Tibial nerve (tissue), 4 donors: Measurements from ENCODE around the gene FAT1. TPM values are rescaled to one million over a fixed set of nuclear protein-coding genes. Genes with fewer than 3 reads are reported as not detected.

ENCODE experiments used
- DNase-seq, 2 donors: peaks; one replicate each; pipeline ENCODE4 v3.0.0-alpha.2; 2019; ENCODE audit warnings: low spot score in 2 of 2
- H3K27ac ChIP-seq, 4 donors: fragments of 200-600 bp; sonication (generic) in 3 of 4; one replicate each; pipeline ENCODE4 v1.5.1; 2017 to 2019; ENCODE audit warnings: mild to moderate bottlenecking in 1 of 4
- H3K27me3 ChIP-seq, 2 donors: fragments of 200-600 bp; sonication (generic) in 1 of 2; one replicate each; pipeline versions ENCODE4 v1.5.1 to v1.6.0; 2017 to 2019
- H3K36me3 ChIP-seq, 3 donors: fragments of 200-600 bp; sonication (generic); one replicate each; pipeline ENCODE4 v1.5.1; 2018 to 2019
- H3K4me1 ChIP-seq, 4 donors: fragments of 200-600 bp; sonication (generic) in 3 of 4; one replicate each; pipeline ENCODE4 v1.5.1; 2017 to 2019
- H3K4me3 ChIP-seq, 4 donors: fragments of 200-600 bp; sonication (generic) in 3 of 4; one replicate each; pipeline ENCODE4 v1.5.1; 2017 to 2019; ENCODE audit warnings: mild to moderate bottlenecking in 1 of 4, moderate library complexity in 1 of 4
- H3K9me3 ChIP-seq, 4 donors: fragments of 200-600 bp; sonication (generic) in 3 of 4; one replicate each; pipeline ENCODE4 v1.5.1; 2017 to 2019
- EP300 ChIP-seq, 2 donors: sonication (generic); formaldehyde crosslinking; IDR thresholded peaks; one replicate each; pipeline ENCODE4 v1.6.1; 2017; ENCODE audit warnings: antibody characterized with exemption in 2 of 2, mild to moderate bottlenecking in 1 of 2
- POLR2A ChIP-seq, 2 donors: fragments of 450-650 bp; IDR thresholded peaks; one replicate each; pipeline ENCODE4 v1.6.1; 2017; ENCODE audit warnings: antibody characterized with exemption in 2 of 2, mild to moderate bottlenecking in 2 of 2, moderate library complexity in 2 of 2
- WGBS, 2 donors: methylation state at CpG; one replicate each; pipeline ENCODE4 v1.1.5; 2018; 5-methylcytosine and 5-hydroxymethylcytosine counted together
- total RNA-seq, 4 donors: library from RNA; depleted of rRNA; stranded (reverse); fragments of >200 nt; gene quantifications; one replicate each; pipeline ENCODE4 v1.1.0, GENCODE V29; 2016
- TF ChIP-seq, protein P1 (sequence below), 5 experiments: fragments of 200-600 bp in 3 of 5; fragments of 450-650 bp in 2 of 5; sonication (generic) in 3 of 5; IDR thresholded peaks; one replicate each; pipeline ENCODE4 v1.5.1; 2016 to 2019; ENCODE audit warnings: antibody characterized with exemption in 5 of 5, mild to moderate bottlenecking in 3 of 5, moderate library complexity in 2 of 5

FAT1 gene
- total RNA-seq, 4 donors from 2014 or later = 85.2 to 119 (median 91.6) TPM

DNA sequence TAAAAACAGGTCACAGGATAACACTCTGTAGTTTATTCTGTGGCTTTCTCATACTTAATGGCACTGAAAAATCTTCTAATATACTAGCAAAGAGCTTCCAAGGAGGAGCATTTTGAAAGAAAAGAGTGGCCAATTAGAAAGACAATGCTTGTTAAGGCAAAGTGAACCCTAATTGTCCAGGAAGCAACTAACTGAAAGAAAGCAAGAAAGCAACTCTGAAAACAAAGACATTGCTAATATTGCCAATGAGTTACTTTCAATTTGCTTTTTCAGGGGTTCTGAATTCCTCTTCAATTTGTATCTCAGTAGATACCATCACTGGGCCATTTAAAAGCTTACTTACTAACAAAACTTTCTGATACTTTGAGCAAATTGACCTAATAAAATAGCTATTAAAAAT lies 89.8 kb downstream of the FAT1 start:
- Histone ChIP-seq H3K4me1 (no peaks in the 10 kb centered on the region), H3K27me3 (no peaks in the 10 kb centered on the region), H3K9me3 (no peaks in the 10 kb centered on the region), H3K36me3 (peaks cover 0 to 77% (median 0%) of the 10 kb centered on the region in 3 donors), H3K4me3 (no peak overlapping the region), H3K27ac (no peak overlapping the region)
- DNase-seq = no peak
- no peak for TF ChIP-seq EP300 (IDR thresholded peaks at IDR 0.05)
- no peak for TF ChIP-seq POLR2A (IDR thresholded peaks at IDR 0.05)
- TF ChIP-seq, protein P1, sequence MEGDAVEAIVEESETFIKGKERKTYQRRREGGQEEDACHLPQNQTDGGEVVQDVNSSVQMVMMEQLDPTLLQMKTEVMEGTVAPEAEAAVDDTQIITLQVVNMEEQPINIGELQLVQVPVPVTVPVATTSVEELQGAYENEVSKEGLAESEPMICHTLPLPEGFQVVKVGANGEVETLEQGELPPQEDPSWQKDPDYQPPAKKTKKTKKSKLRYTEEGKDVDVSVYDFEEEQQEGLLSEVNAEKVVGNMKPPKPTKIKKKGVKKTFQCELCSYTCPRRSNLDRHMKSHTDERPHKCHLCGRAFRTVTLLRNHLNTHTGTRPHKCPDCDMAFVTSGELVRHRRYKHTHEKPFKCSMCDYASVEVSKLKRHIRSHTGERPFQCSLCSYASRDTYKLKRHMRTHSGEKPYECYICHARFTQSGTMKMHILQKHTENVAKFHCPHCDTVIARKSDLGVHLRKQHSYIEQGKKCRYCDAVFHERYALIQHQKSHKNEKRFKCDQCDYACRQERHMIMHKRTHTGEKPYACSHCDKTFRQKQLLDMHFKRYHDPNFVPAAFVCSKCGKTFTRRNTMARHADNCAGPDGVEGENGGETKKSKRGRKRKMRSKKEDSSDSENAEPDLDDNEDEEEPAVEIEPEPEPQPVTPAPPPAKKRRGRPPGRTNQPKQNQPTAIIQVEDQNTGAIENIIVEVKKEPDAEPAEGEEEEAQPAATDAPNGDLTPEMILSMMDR (IDR thresholded peaks at IDR 0.05) = no peak

DNA sequence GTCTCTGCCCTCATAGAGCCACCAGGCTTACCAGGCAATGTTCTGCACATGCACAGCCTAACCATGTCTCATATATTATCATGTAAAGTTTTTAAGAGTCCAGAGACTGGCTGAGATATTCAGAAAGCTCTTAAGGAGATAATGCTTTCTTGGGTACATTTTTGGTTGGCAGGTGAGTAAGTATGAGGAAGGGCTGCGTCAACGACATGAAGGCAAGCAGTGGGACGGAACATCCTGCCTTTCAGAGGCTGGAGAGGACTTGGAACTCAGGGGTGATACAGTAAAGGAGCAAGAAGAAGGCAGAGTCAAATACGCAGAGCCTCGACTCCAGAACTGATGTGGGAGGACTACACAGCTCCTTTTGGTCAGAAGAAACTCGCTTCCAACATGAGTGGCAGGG lies 93.5 kb downstream of the FAT1 start:
- no peaks in the 10 kb centered on the region for H3K9me3 ChIP-seq

DNA sequence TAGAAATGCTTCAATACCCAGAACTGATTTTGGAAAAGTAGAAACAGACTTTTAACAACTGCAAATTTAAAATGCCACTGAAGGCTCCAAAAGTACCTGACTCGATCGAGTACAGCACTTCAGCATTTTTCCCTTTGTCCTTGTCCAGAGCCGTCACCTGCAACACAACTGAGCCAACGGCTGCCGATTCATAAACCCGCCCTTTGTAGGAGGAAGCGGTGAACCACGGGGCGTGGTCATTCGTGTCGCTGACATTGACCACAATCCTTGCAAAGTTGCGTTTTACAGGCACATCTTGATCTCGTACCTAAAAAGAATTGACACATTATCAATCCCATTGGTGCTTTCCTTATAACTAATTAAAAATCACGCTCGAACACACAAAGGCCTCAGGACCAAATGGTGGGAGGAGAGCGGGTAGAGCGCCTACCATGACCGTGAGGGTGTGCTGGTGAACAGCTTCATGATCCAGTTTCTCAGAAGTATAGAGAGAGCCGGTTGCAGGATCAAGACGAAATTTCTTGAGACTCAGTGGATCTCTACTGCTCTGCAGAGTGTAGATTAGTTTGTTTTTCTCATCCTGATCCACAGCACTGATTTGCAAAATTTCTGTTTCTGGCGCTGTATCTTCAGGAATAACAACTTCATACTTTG lies 95.5 kb downstream of the FAT1 start:
- Histone ChIP-seq H3K36me3 (peaks cover 0 to 59% (median 0%) of the 10 kb centered on the region in 3 donors), H3K4me3 (no peak overlapping the region), H3K4me1 (peaks cover 0 to 18% (median 1%) of the 10 kb centered on the region in 4 donors), H3K9me3 (no peaks in the 10 kb centered on the region), H3K27me3 (no peaks in the 10 kb centered on the region), H3K27ac (no peak overlapping the region)
- no peak for DNase-seq
- 93 to 96% methylated on average over 21 of the region's 21 CpGs for WGBS, 2 donors
- TF ChIP-seq, protein P1 (IDR thresholded peaks at IDR 0.05) = no peak
- TF ChIP-seq POLR2A (IDR thresholded peaks at IDR 0.05) (no peak), EP300 (IDR thresholded peaks at IDR 0.05) (no peak)

More for the DNA sequence above, 93.5 kb downstream of the FAT1 start:
- H3K4me1 ChIP-seq = peaks cover 0 to 5% (median 0%) of the 10 kb centered on the region in 4 donors
- no peak overlapping the region for H3K4me3 ChIP-seq
- no peak for DNase-seq
- no peak overlapping the region for H3K27ac ChIP-seq
- 94 to 95% methylated on average over 6 of the region's 6 CpGs for WGBS, 2 donors
- peaks cover 0 to 74% (median 0%) of the 10 kb centered on the region in 3 donors for H3K36me3 ChIP-seq
- H3K27me3 ChIP-seq = no peaks in the 10 kb centered on the region
- no peak for TF ChIP-seq EP300 (IDR thresholded peaks at IDR 0.05)
- TF ChIP-seq, protein P1 (IDR thresholded peaks at IDR 0.05) = no peak
- no peak for TF ChIP-seq POLR2A (IDR thresholded peaks at IDR 0.05)

DNA sequence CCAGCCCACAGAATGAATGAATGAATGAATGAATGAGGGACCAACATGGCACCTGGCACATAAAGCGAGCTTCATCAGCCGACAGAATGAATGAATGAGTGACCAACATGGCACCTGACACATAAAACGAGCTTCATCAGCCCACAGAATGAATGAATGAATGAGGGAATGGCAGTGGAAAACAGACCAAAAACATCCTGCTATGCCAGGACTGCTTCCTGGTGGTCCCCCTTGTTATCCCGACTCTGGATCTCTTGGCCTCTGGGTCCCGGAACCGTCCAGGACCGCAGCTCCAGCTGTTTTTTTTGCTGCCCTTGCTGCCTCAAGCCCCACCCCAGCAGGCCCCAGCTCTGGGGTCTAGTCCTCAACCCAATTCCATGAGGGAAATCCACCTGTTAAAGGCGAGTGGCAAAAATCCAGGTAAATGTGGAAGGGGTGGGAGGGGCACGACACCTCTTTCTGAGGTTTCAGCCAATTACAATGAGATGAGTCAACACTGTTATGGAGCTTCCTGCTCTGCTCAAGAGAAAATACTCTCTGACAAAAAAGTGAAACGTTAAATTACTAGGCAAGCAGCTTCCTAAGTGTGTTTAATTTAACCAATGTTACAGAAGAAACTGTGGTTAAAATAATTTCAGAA lies 96.3 kb downstream of the FAT1 start:
- no peaks in the 10 kb centered on the region for H3K9me3 ChIP-seq
- no peak overlapping the region for H3K27ac ChIP-seq
- TF ChIP-seq, protein P1 (IDR thresholded peaks at IDR 0.05) = no peak
- TF ChIP-seq EP300 (IDR thresholded peaks at IDR 0.05) = no peak
- 88 to 90% methylated on average over 10 of the region's 10 CpGs for WGBS, 2 donors
- peaks cover 0 to 18% (median 1%) of the 10 kb centered on the region in 4 donors for H3K4me1 ChIP-seq
- DNase-seq = no peak
- H3K36me3 ChIP-seq = peaks cover 0 to 51% (median 0%) of the 10 kb centered on the region in 3 donors
- no peak overlapping the region for H3K4me3 ChIP-seq
- no peaks in the 10 kb centered on the region for H3K27me3 ChIP-seq

DNA sequence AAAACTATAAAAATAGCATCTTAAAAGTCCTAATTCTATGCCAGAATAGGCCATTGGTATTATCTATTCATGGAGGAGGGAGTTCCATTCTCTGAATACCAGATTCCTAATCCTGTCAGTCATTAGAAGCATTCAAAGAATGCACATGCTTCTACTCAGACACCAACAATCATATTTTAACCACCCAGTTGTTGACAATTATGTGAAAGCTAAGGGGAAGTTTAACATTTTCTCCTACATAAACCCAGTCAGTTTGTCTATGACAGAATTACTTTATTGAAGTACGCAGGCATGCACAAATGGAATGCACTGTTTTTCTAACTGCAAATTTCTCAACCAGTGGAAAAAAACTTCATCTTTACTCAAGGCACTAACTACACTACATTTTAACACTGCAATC lies 98.7 kb downstream of the FAT1 start:
- Histone ChIP-seq H3K9me3 (no peaks in the 10 kb centered on the region), H3K4me3 (no peak overlapping the region), H3K27ac (no peak overlapping the region), H3K36me3 (peaks cover 0 to 50% (median 0%) of the 10 kb centered on the region in 3 donors), H3K4me1 (peaks cover 0 to 18% (median 1%) of the 10 kb centered on the region in 4 donors), H3K27me3 (no peaks in the 10 kb centered on the region)
- DNase-seq = no peak
- 24 to 49% methylated on average over 1 of the region's 1 CpG for WGBS, 2 donors
- TF ChIP-seq EP300 (IDR thresholded peaks at IDR 0.05) (no peak), POLR2A (IDR thresholded peaks at IDR 0.05) (no peak)
- TF ChIP-seq, protein P1 (IDR thresholded peaks at IDR 0.05) = no peak
